Activated B cell treated with CpG ODN at 0.5 μM for 24 hours (primary cell): Measurements from ENCODE around the gene GARRE1. TPM values are rescaled to one million over a fixed set of nuclear protein-coding genes. Genes with fewer than 3 reads are reported as not detected.

Experiments
- ATAC-seq: fragments of 200-7000 bp; cut with Tn5 transposase; one replicate; pipeline ENCODE4 v1.10.0; 2021; ENCODE audit warnings: low read depth, mild to moderate bottlenecking, moderate library complexity
- CTCF ChIA-PET: fragments of 350-600 bp; sonication (Branson Sonifier 250); formaldehyde crosslinking; loops from one replicate; lab custom pipeline; 2021; ENCODE audit warnings: antibody characterized with exemption; lab: Charles Lee
- POLR2A ChIA-PET: fragments of 350-600 bp; sonication (Branson Sonifier 250); formaldehyde crosslinking; loops from one replicate; lab custom pipeline; 2021; ENCODE audit warnings: antibody characterized with exemption; lab: Charles Lee
- DNase-seq: peaks from one replicate; pipeline ENCODE4 v3.0.0; 2022
- H3K27ac Mint-ChIP-seq: one replicate; pipeline ENCODE4 v1.8.0; 2020; ENCODE audit warnings: mixed read lengths
- H3K27me3 Mint-ChIP-seq: one replicate; pipeline ENCODE4 v1.8.0; 2021; ENCODE audit warnings: mixed read lengths
- H3K36me3 Mint-ChIP-seq: one replicate; pipeline ENCODE4 v1.8.0; 2021; ENCODE audit warnings: low read depth, mixed read lengths
- H3K4me1 Mint-ChIP-seq: one replicate; pipeline ENCODE4 v1.8.0; 2021; ENCODE audit warnings: mixed read lengths
- H3K4me3 Mint-ChIP-seq: one replicate; pipeline ENCODE4 v1.8.0; 2020; ENCODE audit warnings: mild to moderate bottlenecking, mixed read lengths
- H3K9me3 Mint-ChIP-seq: one replicate; pipeline ENCODE4 v1.8.0; 2020; ENCODE audit warnings: mixed read lengths
- CTCF ChIP-seq: fragments of 200-600 bp; IDR thresholded peaks from one replicate; pipeline ENCODE4 v1.8.0; 2022; ENCODE audit warnings: antibody characterized with exemption, mild to moderate bottlenecking
- intact Hi-C: fragments of 100-400 bp; cut with micrococcal nuclease; formaldehyde crosslinking; loops from one replicate; pipeline ENCODE4 v1.15.1; 2024
- total RNA-seq: library from RNA; stranded (reverse); gene quantifications from 2 replicates; pipeline ENCODE4 v1.2.3, GENCODE V29; 2022

GARRE1 gene
- total RNA-seq, 1 donor from 2014 or later, result 30.6 TPM

GRCh38 chr19:34259367-34260095 lies 5.2 kb downstream of the GARRE1 start:
- Mint-ChIP-seq H3K27ac (no peak overlapping the region), H3K4me1 (peaks cover 54% of the 10 kb centered on the region), H3K4me3 (no peak overlapping the region), H3K9me3 (peaks cover 2% of the 10 kb centered on the region), H3K36me3 (peaks cover 24% of the 10 kb centered on the region), H3K27me3 (no peaks in the 10 kb centered on the region)
- ChIA-PET CTCF (no interaction called here), POLR2A (interaction anchor here (0.6 kb wide), 1 partner anchor 17 kb away, joined by 3 read pairs; no protein-coding TSS in a partner anchor)
- ATAC-seq (no peak), DNase-seq (no peak)
- TF ChIP-seq CTCF, result no peak
- intact Hi-C loops, result loop anchor here (10.0 kb wide), 1 partner anchor 1085 kb away; no protein-coding TSS in a partner anchor

- peaks cover 2% of the 10 kb centered on the region for H3K9me3 Mint-ChIP-seq
- ChIA-PET POLR2A (interaction anchor here (0.8 to 2.0 kb wide), 3 partner anchors 8 to 48 kb away, joined by 3 to 19 read pairs (median 4); no protein-coding TSS in a partner anchor), CTCF (interaction anchor here (0.9 kb wide), 1 partner anchor 17 kb away, joined by 3 read pairs; no protein-coding TSS in a partner anchor)
- no peak for ATAC-seq
- peak overlapping the region; percentile 8 for H3K27ac Mint-ChIP-seq
- no peak for TF ChIP-seq CTCF
- H3K4me1 Mint-ChIP-seq, result peaks cover 57% of the 10 kb centered on the region
- no peak overlapping the region for H3K4me3 Mint-ChIP-seq
- intact Hi-C loops, result loop anchor here (10.0 kb wide), 1 partner anchor 1086 kb away; no protein-coding TSS in a partner anchor
- no peak for DNase-seq
- peaks cover 29% of the 10 kb centered on the region for H3K36me3 Mint-ChIP-seq
- H3K27me3 Mint-ChIP-seq, result no peaks in the 10 kb centered on the region
Measured at GRCh38 chr19:34260771-34261173, 6.4 kb downstream of the GARRE1 start.

GRCh38 chr19:34261334-34262109 lies 7.2 kb downstream of the GARRE1 start:
- POLR2A ChIA-PET, result interaction anchor here (0.6 to 2.0 kb wide), 4 partner anchors 8 to 140 kb away, joined by 3 to 19 read pairs (median 5); no protein-coding TSS in a partner anchor

GRCh38 chr19:34263745-34264237 lies 9.4 kb downstream of the GARRE1 start:
- TF ChIP-seq CTCF, result no peak
- Mint-ChIP-seq H3K27ac (no peak overlapping the region), H3K4me3 (no peak overlapping the region), H3K36me3 (peaks cover 35% of the 10 kb centered on the region), H3K27me3 (no peaks in the 10 kb centered on the region), H3K4me1 (peaks cover 57% of the 10 kb centered on the region), H3K9me3 (peaks cover 2% of the 10 kb centered on the region)
- ATAC-seq (no peak), DNase-seq (no peak)
- CTCF ChIA-PET, result no interaction called here
- POLR2A ChIA-PET, result no interaction called here
- intact Hi-C loops, result loop anchor here (10.0 kb wide), 1 partner anchor 1089 kb away; no protein-coding TSS in a partner anchor

More at GRCh38 chr19:34261334-34262109, 7.2 kb downstream of the GARRE1 start:
- intact Hi-C loops, result loop anchor here (10.0 kb wide), 1 partner anchor 1087 kb away; no protein-coding TSS in a partner anchor
- peaks cover 36% of the 10 kb centered on the region for H3K36me3 Mint-ChIP-seq
- ATAC-seq (no peak), DNase-seq (no peak)
- H3K27ac Mint-ChIP-seq, result no peak overlapping the region
- CTCF ChIA-PET, result no interaction called here
- peaks cover 2% of the 10 kb centered on the region for H3K9me3 Mint-ChIP-seq
- H3K27me3 Mint-ChIP-seq, result no peaks in the 10 kb centered on the region
- H3K4me1 Mint-ChIP-seq, result peaks cover 60% of the 10 kb centered on the region
- H3K4me3 Mint-ChIP-seq, result no peak overlapping the region
- no peak for TF ChIP-seq CTCF
